Ishikawa (cell line): ENCODE results near the gene ALDH1A3.

Source experiments
- CEBPB ChIP-seq: IDR thresholded peaks from 2 replicates; pipeline ENCODE4 v1.6.1; 2012
- CREB1 ChIP-seq: IDR thresholded peaks from 2 replicates; pipeline ENCODE4 v1.6.1; 2012; ENCODE audit warnings: low read depth
- EGR1 ChIP-seq: IDR thresholded peaks from 2 replicates; pipeline ENCODE4 v1.6.1; 2012
- EP300 ChIP-seq: IDR thresholded peaks from 2 replicates; pipeline ENCODE4 v1.6.1; 2012; ENCODE audit warnings: borderline replicate concordance
- FOXM1 ChIP-seq: IDR thresholded peaks from 2 replicates; pipeline ENCODE4 v1.6.1; 2012; ENCODE audit warnings: low read depth, borderline replicate concordance
- RAD21 ChIP-seq: IDR thresholded peaks from 2 replicates; pipeline ENCODE4 v1.6.1; 2012; ENCODE audit warnings: low read depth
- REST ChIP-seq: IDR thresholded peaks from 2 replicates; pipeline ENCODE4 v1.6.1; 2012; ENCODE audit warnings: low read depth, mild to moderate bottlenecking
- TAF1 ChIP-seq: IDR thresholded peaks from 2 replicates; pipeline ENCODE4 v1.6.1; 2012; ENCODE audit warnings: low read depth, mild to moderate bottlenecking
- TCF12 ChIP-seq: IDR thresholded peaks from 2 replicates; pipeline ENCODE4 v1.6.1; 2012; ENCODE audit warnings: low read depth
- ZBTB7A ChIP-seq: IDR thresholded peaks from 2 replicates; pipeline ENCODE4 v1.6.1; 2012; ENCODE audit warnings: low read depth

GRCh38 chr15:100893261-100893963, 13.8 kb downstream of the ALDH1A3 start:
- TF ChIP-seq EP300 (no peak), ZBTB7A (no peak), CEBPB (no peak), RAD21 (no peak), FOXM1 (no peak), TAF1 (no peak), REST (no peak), EGR1 (no peak), TCF12 (no peak), CREB1 (no peak)
